NCI-H1417 (cell line): ENCODE results near the gene THSD7A.

ENCODE experiments used
- DNase-seq, 3 experiments: peaks; one replicate each; lab custom pipeline; 2025; lab: John Stamatoyannopoulos, UW

Gene THSD7A

GRCh38 chr7:11410656-11411644 is 421.0 kb downstream of the THSD7A start:
- peak in 1 of 3 experiments; percentile 53 for DNase-seq

GRCh38 chr7:11404355-11404754 is 427.6 kb downstream of the THSD7A start:
- no peak for DNase-seq

GRCh38 chr7:11403781-11404180 is 428.2 kb downstream of the THSD7A start:
- DNase-seq = peak in 2 of 3 experiments; percentile 7 to 63

- DNase-seq = no peak
These were observed 437.6 kb downstream of the THSD7A start for GRCh38 chr7:11394438-11394837.

- DNase-seq = no peak
These were observed 452.4 kb downstream of the THSD7A start for GRCh38 chr7:11379641-11380040.

- DNase-seq = peak in 1 of 3 experiments; percentile 14
These were observed 455.5 kb downstream of the THSD7A start for GRCh38 chr7:11376529-11376928.

- DNase-seq = no peak
These were observed 457.4 kb downstream of the THSD7A start for GRCh38 chr7:11374629-11375028.

GRCh38 chr7:11373546-11374142 is 458.4 kb downstream of the THSD7A start:
- DNase-seq = peak in 2 of 3 experiments; percentile 15 to 68

- no peak for DNase-seq
These were observed 462.3 kb downstream of the THSD7A start for GRCh38 chr7:11369696-11370095.

GRCh38 chr7:11366118-11366517 is 465.9 kb downstream of the THSD7A start:
- no peak for DNase-seq

- DNase-seq = no peak
These were observed 473.4 kb downstream of the THSD7A start for GRCh38 chr7:11358637-11359036.

- DNase-seq = no peak
These were observed 476.5 kb downstream of the THSD7A start for GRCh38 chr7:11355399-11356005.

- DNase-seq = peak in 1 of 3 experiments; percentile 36
These were observed 485.7 kb downstream of the THSD7A start for GRCh38 chr7:11346302-11346701.

- DNase-seq = no peak
These were observed 486.4 kb downstream of the THSD7A start for GRCh38 chr7:11345621-11346020.

GRCh38 chr7:11343818-11344413 is 488.1 kb downstream of the THSD7A start:
- DNase-seq = peak; percentile 75 to 88 (median 83)

GRCh38 chr7:11343136-11343535 is 488.9 kb downstream of the THSD7A start:
- DNase-seq = peak in 1 of 3 experiments; percentile 48

GRCh38 chr7:11341285-11341944 is 490.6 kb downstream of the THSD7A start:
- peak; percentile 42 to 92 (median 74) for DNase-seq

- no peak for DNase-seq
These were observed 495.6 kb downstream of the THSD7A start for GRCh38 chr7:11336432-11336831.

- no peak for DNase-seq
These were observed 496.1 kb downstream of the THSD7A start for GRCh38 chr7:11335947-11336346.

- DNase-seq = no peak
These were observed 499.2 kb downstream of the THSD7A start for GRCh38 chr7:11332865-11333228.

GRCh38 chr7:11332186-11332864 is 499.7 kb downstream of the THSD7A start:
- no peak for DNase-seq
